ENCODE data around the gene ATRIP. TPM values are rescaled to one million over a fixed set of nuclear protein-coding genes. Genes with fewer than 3 reads are reported as not detected.

The ATRIP gene
- polyA plus RNA-seq, 3 donors: 13.1 to 13.7 (median 13.4) TPM

DNA sequence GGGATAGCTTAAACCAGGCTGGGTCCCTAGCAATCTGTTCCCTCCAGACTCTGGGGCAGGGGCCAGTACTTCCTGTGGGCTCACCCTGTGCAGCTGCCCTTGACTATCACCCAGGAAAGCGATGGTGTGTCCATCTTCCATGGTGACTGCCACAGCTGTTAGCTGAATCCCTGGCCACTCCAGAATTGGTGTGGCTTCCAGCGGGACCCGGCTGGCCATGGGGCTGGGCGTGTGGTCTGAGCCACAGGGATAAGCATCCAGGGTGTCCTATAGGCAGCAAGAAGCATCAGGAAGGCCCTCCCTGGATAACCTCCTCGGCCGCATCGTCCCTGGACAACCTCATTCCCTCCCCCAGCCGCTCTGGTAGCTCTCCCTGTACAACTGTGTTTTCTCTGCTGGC is 23.9 kb upstream of the ATRIP start:
- DNase-seq (ENCODE audit: low read depth in 3 of 3, low spot score in 2 of 3): no peak

DNA sequence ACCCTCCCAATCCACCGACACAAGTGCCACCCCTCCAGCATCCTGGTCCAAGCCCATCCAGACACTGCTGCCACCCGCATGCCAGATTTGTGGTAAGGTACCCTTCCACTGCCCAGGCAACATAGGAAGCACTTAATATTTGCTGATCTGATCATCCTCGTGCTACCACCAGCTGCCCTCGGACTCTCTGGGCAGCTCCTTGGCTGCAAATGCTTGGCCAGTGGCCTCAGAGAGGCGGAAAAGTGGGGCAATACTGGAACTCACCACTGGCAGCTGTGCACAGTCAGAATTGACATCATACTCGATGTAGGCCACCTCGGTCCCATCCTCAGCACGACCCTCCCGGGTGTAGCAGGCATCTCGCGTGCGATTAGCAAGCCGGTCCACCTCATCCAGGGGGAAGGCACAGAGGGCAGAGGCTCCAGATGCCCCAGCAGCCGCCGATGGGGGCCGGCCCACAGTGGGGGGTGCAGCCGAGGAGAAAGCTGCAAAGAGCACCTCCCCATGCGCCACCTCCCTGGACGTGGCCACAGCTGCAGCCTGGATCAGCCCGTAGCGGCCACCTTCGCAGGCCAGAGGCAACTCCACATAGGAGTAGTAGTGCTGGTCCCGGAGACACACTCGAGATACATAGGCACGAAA is 23.2 kb upstream of the ATRIP start:
- DNase-seq (ENCODE audit: low read depth in 3 of 3, low spot score in 2 of 3): no peak

DNA sequence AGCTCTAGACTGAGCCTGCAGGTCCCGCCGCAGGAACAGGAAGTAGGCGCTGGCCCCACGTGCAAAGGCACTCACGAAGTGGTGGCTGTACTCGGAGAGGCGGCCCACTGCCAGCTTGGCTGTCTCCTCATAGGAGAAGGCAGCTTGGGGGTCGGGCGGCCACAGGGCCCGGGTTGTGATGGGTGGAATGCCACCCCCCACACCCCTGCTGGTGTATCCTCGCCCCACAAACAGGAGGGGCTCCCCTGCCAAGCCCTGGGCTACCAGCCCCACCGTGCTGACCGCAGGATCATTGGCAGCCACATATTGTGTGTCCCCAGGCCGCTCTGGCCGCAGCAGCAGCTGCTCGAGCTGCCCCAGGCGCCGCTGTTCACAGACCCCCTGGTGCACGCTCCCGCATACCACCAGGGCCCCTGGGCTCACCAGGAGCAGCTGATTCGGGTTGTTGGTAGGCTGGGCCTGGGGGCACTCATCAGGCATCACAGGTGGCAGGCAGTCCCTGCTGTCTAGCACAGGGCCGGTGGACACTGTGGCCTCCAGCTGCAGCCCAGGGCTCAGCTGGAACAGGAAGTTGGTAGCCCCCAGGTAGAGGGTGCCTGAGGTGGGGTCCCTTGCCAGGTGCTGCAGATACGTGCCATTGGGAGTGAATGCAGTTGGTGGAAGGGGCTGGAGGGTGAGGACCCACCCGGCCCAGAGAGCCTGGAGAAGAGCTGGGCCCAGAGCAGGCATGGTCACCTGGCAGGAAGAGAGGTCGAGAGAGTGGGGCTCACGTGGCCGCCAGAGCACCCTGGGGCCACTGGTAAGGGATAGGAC is 22.4 kb upstream of the ATRIP start:
- no peak for DNase-seq (ENCODE audit: low read depth in 3 of 3, low spot score in 2 of 3)

DNA sequence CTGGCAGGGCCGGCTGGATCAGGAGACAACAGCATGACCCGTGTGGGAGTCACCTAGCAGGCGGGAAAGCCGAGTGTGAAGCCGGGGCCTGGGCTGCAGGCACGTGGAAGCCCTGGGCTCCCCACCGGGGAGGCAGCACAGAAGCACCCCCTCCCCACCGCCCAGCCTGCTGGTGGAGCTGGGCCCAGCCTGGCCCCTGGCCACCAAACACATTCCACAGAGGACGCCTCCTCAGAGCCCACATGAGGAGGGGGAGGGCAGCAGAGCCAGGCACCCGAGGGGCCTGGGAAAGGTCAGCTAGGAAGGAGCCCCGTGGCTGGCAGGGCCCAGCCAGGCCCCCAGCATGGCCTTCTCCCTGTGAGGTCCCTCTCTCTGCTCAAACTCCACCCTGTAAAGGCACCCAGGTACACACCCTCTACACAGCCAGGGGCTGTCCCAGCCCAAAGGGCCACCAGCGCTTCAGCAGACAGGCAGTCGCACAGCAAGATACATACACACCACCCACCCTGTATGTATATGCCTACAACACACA is 21.2 kb upstream of the ATRIP start:
- DNase-seq (ENCODE audit: low read depth in 3 of 3, low spot score in 2 of 3): no peak

DNA sequence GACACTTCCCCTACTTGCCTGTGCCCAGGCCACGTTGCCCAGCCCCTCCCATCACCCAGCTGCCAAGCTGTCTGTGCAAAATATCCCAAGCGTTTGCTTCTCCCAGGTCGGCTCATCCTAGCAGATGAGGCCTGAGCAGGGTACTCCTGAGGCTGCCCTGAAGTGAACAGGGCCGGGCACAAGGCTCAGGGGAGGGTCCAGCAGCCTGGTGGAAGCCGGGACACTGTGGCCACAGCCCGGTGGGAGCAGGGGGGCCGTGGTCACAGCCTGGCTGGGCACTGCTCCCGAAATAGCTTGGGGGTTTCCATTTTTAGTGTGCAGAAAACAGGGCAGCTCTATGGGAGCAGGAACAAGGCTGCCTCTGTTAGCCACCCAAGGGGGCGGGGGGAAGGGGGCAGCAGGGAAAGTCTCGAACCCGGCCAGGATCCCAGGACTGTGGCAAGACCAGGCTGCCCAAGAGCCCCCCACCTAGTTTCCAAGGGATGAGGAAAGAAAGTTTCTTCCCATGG is 20.1 kb upstream of the ATRIP start:
- no peak for DNase-seq (ENCODE audit: low read depth in 3 of 3, low spot score in 2 of 3)

DNA sequence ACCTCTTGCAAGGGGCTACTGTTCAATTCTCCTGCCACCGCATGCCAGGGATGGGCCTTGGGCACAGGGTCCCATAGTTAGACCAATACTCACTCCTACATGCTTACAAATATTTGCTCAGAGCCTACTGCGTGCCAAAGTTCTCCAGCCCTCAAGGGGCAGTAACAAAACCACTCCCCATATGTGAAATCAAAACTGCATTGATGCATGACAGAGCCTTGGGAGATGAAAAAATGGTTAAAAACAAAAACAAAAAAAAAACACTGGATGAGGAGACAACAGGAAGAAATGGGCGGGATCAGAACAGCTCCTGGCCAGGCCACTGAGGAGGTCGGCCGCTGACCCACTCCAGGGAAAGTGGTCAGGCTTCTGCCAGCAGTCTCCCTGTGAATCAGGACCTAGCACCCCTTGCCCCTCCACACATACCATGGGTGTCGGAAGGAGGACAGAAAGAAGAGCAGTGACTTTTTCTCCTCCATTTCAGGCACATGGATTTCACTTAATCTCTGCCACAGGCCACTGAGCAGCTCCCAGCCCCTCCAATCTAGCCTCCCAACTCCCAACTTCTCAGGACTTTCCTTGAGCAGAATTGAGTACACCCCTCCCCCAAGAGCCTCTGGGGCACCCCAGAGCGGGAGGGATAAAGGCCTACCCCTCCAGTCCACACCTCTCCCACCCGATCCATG is 19.4 kb upstream of the ATRIP start:
- no peak for DNase-seq (ENCODE audit: low read depth in 3 of 3, low spot score in 2 of 3)

DNA sequence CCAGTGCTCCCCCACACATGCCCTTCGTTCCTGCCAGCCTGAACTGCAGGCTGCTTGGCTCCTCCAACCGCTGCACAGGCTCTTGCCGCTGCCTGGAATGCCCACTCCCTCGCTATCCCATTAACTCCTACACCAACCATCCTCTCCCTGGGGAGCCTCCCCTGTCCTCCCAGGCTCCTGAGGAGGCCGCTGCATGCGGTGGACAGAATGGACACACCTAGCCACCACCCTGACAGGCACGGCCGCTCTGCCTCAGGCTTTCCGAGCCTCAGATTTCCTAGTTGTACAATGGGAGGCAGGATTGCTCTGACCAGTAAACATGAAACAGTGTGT is 18.9 kb upstream of the ATRIP start:
- DNase-seq (ENCODE audit: low read depth in 3 of 3, low spot score in 2 of 3): no peak

DNA sequence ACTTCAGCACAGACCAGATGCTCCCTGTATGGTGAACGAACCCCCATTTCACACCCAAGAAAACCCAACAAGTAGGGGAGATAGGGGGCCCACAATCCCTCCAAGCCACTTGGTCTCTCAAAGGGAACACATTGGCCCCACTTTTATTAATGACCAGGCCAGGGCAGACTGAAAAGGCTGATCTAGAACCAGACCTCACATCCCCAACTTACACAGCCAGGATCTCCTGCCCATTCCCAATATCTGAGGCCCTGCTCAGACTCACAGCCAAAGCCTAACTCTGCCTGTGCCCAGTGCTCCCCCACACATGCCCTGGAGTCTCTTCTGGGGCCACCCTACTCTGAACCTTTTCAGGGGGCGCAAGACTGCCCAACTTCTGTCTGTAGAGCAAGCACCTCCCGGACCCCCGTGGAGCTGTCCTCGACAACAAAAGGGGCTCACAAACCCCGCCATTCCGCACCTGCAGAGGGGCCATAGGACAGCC is 18.4 kb upstream of the ATRIP start:
- DNase-seq (ENCODE audit: low read depth in 3 of 3, low spot score in 2 of 3): no peak

DNA sequence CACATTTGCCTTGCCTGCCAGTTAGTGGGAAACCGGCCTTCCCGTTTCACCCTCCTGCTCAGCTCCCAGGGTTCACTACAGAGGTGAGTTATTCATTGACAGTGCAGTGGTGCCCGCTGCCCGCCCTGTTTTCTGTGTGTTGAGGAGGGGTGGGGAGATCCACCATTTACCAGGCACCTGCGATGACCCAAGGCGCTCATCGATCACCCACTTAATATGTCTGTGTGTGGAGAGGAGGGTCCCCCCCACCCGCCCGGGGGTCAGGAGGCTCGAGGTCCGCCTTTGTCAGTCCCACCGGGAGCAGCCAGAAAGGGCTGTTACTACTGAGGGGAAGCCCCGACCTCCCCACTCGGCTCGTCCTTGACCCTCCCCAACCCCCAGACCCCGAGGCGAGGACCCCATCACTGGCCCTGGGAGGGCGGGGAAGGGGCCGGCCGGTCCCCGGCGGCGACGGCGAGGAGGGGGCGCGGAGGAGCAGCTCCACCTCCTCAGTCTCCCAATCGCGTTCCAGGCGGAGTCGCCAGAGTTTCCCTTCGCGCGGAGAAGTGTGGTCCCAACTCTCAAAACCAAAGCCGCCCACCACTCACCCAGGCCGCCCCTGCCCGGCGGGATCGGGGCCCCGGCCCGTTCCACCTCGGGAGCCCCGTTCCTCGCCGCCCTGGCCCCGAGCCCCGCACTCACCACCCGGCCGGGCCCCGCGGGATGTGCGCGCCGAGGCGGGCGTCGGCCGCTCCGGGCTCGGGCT is 17.8 kb upstream of the ATRIP start:
- no peak for DNase-seq (ENCODE audit: low read depth in 3 of 3, low spot score in 2 of 3)

DNA sequence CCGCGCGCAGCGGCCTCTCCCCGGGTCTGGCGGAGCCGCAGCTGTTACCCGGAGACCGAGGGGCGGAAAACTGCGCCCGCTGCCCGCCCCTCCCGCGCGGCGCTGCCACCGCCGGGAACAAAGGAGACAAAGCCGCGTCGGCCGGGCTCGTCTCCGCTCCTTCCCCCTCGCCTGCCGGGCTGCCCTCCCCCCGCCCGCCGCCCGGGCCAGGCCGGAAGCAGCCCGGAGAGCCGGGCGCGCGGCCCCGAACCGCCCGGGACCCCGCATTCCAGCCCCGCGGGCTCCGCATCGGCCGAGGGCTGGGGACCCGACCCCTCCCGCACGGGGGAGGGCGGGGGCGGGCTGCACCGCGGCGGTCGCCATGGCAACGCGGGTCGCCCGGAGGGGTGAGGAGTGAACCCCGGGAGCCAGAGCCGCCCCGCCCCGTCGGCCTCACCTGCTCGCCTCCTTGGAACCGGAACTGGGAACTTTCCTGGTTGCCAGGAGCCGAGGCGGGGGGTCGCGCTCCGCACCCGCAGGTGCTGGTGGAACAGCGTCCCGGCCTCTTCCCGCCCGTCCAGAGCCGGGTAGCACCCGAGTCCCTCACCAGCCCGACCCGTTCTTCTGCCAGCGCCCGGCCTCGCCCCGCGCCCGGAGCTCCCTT is 17.1 kb upstream of the ATRIP start:
- no peak for DNase-seq (ENCODE audit: low read depth in 3 of 3, low spot score in 2 of 3)

DNA sequence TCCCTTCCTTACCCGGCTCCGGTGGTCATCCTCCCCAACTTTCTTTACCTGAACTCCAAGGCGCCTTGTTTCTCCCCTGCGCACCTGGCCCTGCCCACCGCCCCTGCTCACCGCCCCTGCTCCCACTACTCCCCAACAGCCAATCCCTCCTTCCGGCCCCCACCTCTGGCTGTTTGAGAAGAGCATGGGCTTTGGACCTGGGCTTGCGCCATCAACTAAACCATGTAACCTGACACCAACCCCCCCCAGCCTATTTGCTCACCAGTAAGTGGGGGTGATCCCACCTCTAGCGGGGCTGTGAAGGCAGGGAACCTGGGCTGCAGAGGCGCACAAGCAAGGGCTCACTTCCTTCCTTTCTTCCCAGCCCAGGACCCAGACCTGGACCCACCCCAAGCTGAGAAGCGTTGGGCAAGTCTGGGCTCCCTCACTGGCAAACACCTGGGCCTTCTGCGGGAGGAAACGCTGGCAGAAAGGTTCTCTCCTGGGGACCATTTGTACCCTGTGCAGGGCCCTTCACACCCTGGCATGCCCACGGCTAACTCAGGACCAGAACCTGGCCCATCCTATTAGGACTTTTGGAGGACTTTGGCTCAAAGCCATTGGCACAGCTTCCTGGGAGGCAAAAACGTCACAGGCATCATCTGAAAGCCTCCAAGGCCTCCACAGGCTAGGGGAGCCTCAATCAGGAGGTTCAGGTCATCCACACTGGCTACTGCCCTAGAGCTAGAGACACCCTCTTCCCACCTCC is 16.4 kb upstream of the ATRIP start, which contains the start of gene PLXNB1:
TSS of gene PLXNB1 (minus strand) at position 127 of the 748 bp plus-strand sequence. CDS start 5,475 bp downstream, outside the sequence.
- DNase-seq (ENCODE audit: low read depth in 3 of 3, low spot score in 2 of 3): peak in 1 of 3 donors; percentile 89

DNA sequence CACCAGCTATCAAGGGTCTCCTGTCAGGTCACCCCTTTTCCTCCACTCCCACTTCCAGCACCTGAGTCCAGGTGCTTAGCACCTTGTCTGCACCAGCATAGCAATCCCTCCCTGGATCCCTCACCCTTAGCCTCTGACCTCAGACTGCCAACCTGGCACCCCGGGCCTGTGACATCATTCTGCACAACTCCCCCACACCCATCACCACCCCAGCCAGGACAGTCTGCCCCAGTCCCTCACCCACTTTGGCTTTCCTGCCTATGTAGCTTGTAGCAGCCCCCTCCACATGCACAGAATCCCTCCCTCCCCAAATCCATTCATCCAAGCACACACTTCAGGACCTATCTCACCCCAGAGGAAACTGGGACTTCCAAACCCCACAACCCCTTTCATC is 15.8 kb upstream of the ATRIP start:
- no peak for DNase-seq (ENCODE audit: low read depth in 3 of 3, low spot score in 2 of 3)

DNA sequence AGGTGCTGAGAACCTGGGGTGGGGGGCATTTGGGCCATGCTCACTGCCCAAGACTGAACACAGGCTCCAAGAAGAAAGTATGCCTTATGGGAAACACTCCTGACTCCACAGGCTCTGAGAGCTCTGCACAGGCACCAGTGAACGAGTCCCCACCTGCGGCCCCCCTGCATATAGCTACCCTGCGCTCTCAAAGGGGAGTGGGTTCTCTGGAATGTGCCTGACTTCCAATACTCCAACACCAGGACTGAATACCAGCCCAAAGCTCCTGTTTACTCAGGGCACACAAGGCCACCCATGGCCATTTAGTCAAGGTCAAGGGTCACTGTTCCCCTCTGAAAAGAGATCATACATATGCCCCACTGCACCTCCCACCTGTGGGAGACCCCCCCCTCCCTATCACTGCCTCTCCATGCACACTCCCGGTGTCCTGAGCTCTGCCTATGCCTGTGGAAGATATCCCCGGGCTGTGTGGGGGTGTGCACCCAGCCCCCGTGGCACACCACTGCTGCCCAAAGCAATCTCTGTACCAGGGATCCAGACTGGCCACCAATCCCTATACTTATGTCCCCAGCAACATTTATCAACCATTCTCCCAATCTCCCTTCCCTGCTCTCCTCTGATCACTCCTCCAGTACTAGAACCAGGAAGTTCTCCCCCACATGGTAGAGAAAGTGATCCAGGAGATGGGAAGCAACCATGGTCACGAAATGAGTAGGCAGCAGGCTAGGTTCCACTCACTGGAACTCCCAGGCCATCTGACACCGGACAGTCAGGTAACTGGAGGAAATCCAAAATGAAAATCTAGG is 15.1 kb upstream of the ATRIP start:
- DNase-seq (ENCODE audit: low read depth in 3 of 3, low spot score in 2 of 3): no peak

DNA sequence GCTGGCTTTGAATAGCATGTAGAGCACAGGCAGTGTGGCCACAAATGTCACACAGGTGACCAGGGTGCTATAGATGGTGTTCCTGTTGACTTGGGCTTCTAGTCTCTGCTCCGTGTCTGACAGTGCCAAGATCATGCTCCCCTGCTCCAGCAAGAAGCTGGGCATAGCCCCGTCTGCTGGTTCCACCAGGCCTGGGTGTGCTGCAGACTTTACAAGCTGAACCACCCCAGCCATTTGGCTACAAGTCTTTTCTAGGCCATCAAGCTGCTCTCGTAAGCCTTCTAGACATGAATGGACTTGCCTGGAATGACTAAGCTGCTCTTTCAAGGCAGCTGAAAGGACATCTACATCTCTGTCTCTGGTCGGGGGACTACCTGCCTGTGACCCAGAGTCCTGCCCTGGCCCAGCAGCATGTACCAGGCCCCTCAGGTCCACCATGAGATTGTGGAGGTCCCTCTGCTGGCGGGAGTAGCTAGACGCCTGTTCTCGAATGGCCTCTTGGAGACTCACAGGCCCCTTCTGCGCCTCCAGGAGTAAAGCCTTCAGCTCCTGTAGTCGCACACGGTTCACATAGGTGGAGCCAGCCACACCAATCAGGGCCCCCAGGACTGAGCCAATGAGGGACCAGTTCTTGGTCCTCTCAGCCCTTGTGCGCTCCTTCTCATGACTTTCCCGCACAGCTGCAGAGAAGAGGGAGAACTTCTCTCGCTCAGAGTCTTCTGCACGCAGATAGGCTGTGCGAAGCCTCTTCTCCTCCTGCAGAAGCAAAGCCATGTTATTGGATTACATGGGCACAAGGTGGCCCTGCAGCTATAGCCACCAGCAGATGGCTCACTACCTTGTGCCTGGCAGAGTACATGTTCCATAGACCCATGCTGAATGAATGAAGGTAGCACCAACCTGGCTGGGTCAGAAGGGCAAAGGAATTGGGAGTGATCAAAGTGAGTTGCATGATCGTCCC is 13.8 kb upstream of the ATRIP start:
- DNase-seq (ENCODE audit: low read depth in 3 of 3, low spot score in 2 of 3): no peak

DNA sequence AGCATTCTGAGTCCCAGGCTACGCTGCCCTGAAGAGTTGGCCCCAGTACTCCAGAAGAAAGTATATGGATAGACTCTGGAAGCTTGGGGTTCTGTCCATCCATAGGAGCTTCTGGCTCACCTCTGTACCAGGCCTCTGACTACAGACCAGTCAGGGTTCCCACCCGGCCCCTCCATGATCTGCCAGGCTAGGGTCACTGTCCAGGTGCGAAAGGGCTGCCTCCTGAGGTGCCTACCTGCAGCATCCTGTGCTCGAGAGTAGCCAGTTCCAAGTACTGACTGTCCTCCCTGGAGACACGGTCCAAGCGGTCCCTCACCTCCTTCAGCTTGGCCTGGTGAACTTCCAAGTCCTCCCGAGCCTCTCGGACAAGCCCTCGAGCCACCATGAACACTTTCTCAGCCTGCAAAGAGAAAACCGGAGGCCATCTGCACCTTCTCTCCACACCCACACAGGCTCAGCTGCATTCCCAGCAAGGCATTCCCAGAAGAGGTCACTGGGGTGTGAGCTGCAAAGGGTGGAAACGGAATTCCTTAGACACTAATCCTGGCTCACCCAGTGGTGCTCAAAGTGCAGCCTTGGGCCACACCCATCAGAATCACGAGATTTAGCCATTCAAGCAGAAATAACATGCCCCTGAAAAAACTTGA is 12.9 kb upstream of the ATRIP start:
- DNase-seq (ENCODE audit: low read depth in 3 of 3, low spot score in 2 of 3): no peak

DNA sequence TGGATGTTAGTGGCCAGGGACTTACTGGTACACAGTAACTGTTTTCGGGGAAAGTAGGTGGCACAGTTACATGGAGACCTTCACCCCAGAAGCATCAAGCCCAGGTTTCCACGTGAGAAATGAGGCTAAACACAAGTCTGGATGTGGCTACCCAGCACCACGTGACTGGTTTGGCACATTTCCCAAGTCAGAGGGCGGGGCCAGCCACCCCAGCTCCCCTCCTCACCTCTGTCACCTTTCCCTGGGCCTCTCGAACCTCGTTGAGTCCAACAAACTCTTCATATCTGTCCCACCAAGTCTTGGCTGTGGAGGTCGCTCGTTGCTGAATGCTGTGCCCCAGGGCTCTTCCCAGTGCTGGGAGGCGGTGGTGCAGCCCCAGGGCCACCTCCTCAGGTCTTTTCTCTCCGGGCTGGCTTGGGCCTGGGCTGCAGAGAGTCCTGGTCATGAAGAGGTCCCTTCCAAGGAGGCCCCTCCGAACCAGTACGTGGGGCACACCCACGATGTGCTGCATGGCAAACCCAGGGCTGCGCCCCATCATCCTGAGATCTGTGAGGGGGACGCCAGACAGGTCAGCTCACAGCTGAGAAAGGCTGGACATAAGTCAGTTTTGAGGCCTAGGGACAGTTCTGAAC is 11.8 kb upstream of the ATRIP start:
- DNase-seq (ENCODE audit: low read depth in 3 of 3, low spot score in 2 of 3): no peak
